ENCODE results near the gene FAM53A.

The FAM53A gene, protein sequence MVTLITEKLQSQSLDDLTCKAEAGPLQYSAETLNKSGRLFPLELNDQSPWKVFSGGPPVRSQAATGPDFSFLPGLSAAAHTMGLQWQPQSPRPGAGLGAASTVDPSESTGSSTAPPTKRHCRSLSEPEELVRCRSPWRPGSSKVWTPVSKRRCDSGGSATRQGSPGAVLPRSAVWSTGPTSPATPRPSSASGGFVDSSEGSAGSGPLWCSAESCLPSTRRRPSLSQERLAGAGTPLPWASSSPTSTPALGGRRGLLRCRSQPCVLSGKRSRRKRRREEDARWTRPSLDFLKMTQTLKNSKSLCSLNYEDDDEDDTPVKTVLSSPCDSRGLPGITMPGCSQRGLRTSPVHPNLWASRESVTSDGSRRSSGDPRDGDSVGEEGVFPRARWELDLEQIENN

GRCh38 chr4:1683736-1684505 lies at the start of gene FAM53A:
Gene FAM53A (minus strand): TSS chr4:1684313. CDS start chr4:1668741, 15,572 bp downstream.
- DNase-seq (ENCODE audit: low spot score): peak; percentile 71

DNA sequence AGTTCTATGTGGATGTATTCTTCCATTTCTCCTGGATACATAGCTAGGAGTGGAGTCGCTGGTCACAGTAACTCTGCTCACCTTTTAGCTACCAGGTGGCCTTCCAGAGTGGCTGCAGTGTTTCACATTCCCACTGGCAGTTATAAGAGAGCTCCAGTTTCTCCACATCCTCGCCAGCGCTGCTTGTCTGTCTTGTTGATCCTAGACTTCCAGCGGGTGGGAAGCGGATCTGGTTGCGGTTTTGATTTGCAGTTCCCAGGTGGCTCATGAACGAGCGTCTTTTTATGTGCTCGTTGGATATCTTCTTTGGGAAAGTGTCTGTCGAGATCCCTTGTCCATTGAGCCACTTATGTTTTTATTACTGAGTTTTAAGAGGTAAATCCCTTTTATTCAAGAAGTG lies 48.8 kb upstream of the FAM53A start:
- DNase-seq (ENCODE audit: low spot score): no peak

DNA sequence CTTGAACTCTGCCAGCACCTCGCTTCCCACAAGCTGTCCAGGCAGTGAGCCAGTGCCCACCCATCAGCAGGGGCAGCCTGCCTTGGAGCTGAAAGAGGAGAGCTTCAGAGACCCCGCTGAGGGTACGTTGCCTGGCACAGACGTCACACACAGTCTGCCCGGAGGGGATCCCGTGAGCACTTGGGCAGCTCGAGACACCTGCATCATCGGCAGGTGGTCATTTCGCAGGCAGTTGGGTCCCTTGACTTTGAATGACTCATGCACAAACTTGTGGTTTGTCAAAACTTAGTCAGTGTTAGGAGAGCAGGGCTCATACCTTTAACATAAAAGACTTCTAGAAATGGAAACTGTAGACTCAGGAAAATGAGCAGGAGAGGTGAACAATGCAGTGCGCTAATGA lies 47.1 kb upstream of the FAM53A start:
- DNase-seq (ENCODE audit: low spot score): no peak

DNA sequence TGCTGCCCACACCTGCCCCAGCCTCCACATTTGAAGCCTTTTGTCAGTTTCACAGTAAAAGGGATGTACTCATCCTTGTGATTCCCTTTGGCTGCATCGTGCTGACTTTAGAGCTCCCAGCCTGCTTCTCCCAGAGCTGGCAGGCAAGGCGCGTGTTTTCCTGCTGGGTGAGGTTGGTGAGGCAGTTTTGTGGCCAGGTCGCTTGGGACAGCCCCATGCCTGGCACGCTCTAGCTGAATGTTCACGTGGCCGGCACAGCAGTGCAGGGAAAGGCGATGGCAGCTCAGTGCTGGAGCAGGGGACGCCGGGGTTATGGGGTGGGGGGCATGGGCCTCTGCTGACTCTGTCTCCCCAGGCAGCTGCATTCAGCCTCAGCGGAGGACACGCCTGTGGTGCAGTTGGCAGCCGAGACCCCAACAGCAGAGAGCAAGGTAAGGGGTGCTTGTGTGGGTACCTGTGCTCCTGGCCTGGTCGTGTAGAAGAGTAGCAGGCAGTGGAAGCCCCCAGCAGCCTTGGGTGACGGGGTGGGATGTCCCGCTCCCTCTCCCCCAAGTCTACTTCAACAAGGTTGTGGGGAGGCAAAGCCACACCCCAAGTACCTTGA lies 46.5 kb upstream of the FAM53A start:
- DNase-seq (ENCODE audit: low spot score): no peak

GRCh38 chr4:1728061-1728980 lies 44.2 kb upstream of the FAM53A start:
- no peak for DNase-seq (ENCODE audit: low spot score)

DNA sequence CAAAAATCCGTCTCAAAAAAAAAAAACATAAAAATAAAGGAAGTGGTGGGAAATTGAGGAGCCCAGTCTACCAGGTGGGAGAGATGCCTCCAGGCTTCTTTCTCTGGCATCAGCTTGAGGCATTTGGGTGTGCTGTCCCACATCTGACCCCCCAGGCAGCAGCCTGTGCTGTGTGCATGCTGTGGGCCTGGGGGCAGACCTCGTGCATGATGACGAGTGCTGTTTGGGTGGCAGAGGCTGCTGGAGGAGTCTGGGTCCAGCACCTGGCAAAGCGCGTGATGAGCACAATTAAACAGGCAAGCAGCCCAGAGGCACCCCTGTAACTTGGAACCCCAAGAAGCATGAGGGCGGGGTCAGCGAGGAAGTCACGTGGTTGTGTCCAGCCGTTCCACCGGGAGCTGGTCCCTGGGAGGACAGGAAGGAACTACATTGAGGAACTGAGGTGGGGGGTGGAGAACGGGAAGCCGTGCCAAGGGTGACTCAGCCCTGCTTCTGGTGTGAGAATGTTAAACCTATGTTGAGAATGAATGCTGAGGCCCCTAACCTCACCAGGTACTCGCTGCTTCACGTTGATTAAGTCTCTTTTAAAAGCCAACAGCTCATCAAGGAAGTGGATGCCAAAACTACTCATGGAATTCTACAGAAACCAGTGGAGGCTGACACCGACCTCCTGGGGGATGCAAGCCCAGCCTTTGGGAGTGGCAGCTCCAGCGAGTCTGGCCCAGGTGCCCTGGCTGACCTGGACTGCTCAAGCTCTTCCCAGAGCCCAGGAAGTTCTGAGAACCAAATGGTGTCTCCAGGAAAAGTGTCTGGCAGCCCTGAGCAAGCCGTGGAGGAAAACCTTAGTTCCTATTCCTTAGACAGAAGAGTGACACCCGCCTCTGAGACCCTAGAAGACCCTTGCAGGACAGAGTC lies 43.3 kb upstream of the FAM53A start:
- no peak for DNase-seq (ENCODE audit: low spot score)

GRCh38 chr4:1726146-1726934 lies 42.2 kb upstream of the FAM53A start:
- peak; percentile 92 for DNase-seq (ENCODE audit: low spot score)

DNA sequence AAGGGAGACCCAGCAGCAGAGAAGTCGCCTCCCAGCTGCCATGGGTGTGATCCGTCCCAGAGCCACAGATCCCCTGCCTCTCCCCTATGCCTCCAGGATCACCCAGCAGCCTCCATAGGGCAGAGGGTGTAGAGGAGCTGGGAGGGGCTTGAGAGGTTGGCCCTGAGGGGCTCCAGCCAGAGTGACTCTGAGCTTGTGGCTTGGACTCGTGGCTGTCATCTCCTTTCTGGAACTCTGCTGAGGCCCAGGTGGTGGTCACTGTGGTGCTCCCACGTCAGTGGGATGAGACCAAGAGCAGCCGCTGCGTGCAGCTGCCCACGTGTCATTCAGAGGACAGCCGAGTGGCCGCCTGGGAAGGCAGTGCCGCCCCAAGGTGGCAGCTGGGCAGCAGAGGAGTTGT lies 41.4 kb upstream of the FAM53A start:
- DNase-seq (ENCODE audit: low spot score): no peak

DNA sequence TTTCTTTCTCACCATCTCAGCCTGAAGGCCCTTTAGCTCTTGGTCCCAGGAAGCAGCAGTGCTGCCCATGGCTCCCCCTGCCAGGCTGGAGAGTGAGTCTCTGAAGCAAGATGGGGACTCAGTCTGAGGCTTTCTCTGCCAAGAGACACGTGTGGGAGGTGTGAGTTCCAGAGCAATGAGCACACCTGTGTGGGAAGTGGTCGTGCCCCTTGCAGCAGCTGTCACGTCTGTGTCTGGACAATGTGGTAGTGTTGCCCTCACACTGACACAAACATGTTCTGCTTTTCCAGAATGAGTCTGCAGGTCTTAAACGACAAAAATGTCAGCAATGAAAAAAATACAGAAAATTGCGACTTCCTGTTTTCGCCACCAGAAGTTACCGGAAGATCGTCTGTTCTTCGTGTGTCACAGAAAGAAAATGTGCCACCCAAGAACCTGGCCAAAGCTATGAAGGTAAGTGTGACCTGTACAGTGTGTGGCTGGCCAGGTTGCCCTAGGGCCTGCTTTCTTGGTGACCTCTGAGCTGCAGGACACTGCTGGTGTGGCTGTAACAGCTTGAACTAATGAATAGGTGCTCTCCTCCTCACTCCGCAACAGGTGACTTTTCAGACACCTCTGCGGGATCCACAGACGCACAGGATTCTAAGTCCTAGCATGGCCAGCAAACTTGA lies 39.2 kb upstream of the FAM53A start:
- DNase-seq (ENCODE audit: low spot score): no peak

GRCh38 chr4:1722551-1723118 lies 38.5 kb upstream of the FAM53A start:
- no peak for DNase-seq (ENCODE audit: low spot score)

GRCh38 chr4:1721666-1722550 lies 37.8 kb upstream of the FAM53A start:
- no peak for DNase-seq (ENCODE audit: low spot score)

DNA sequence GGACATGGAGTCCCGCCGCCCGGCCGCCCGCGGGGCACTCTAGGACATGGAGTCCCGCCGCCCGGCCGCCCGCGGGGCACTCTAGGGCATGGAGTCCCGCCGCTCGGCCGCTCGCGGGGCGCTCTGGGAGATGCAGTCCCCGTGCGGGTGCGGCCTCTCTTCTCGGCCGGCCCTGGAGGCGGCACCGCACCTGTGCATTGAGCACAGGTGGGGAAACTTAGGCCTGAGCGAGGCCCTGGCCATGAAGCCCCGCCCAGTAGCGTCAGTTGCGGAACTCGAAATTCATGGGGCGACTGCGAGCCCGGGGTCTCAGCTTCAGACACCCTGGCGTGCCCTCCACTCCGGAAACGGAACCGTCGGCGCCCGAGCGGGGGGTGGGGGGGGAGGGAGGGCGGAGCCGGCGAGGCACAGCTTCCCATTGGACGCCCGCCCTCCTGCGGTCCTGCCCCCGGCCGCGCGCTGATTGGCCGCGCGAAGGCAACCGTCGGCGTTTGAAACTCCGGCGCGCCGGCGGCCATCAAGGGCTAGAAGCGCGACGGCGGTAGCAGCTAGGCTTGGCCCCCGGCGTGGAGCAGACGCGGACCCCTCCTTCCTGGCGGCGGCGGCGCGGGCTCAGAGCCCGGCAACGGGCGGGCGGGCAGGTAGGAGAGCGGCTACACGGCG lies 37.0 kb upstream of the FAM53A start, which contains the start of the genes TACC3 and TMEM129:
Gene TACC3, plus strand, starts transcription at position 519 of the 663 bp plus-strand sequence. CDS start 1,901 bp downstream, outside the sequence.
Gene TMEM129, minus strand, starts transcription at position 321 of the 663 bp plus-strand sequence. CDS start 486 bp downstream, outside the sequence.
- DNase-seq (ENCODE audit: low spot score): peak; percentile 99

DNA sequence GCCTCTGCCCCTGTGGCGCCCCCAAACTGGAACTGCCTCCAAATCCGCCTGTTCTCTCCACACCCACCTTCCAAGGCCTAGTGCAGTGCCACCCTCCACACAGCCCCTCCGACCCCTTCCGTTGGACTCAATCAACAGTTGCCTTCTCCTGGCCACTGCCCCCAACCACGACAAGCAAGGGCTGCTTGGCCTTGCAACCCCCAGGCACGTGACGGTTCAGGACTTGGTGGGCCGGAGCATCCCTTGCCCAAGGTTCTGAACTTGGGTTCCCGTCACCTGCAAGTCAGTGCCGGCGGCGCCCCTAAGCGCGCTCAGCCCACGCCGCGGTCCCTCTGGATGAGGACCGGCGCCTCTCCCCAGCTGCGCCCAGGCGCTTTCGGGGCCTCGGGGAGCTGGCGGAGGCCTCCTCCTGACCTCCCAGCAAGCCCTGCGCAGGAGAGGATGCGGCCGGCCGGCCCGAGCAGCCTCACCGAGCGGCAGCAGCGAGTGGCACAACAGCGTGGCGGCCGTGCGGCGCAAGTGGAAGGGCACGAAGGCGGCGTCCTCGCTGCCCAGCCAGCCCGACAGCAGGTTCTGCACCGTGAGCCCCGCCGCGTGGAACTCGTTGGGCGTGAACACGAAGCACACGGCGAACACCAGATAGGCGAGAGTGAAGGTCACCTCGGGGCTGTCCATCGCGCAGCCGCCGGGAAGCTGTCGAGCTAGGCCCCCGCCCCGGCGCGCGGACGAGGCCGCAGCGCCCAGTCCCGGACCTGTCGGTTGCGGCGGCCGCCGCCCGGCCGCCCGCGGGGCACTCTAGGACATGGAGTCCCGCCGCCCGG lies 36.3 kb upstream of the FAM53A start:
- no peak for DNase-seq (ENCODE audit: low spot score)

GRCh38 chr4:1718095-1718850 lies 34.2 kb upstream of the FAM53A start:
- no peak for DNase-seq (ENCODE audit: low spot score)
